DOHH2 (cell line): ENCODE results near the gene C6orf136.

Source experiments
- H3F3A ChIP-seq: fragments of 200-600 bp; sonication (generic), shearing (Covaris generic); 2 replicates; pipeline ENCODE4 v1.6.0; 2016; ENCODE audit warnings: antibody characterized with exemption, mild to moderate bottlenecking; ENCODE audit not compliant: control insufficient read depth, insufficient read depth
- H3K27ac ChIP-seq: fragments of 200-600 bp; sonication (generic); 2 replicates; pipeline ENCODE4 v1.5.1; 2014; ENCODE audit warnings: low read depth, mild to moderate bottlenecking, low read length, moderate library complexity
- H3K27me3 ChIP-seq: fragments of 200-600 bp; sonication (generic); 2 replicates; pipeline ENCODE4 v1.6.1; 2014; ENCODE audit warnings: mild to moderate bottlenecking, low read length, mixed read lengths; ENCODE audit not compliant: control insufficient read depth
- H3K36me3 ChIP-seq: fragments of 200-600 bp; sonication (generic); 2 replicates; pipeline ENCODE4 v1.6.1; 2014; ENCODE audit warnings: mild to moderate bottlenecking, low read length, moderate library complexity, mixed read lengths; ENCODE audit not compliant: control insufficient read depth
- H3K4me1 ChIP-seq: fragments of 200-600 bp; sonication (generic); 2 replicates; pipeline ENCODE4 v1.6.1; 2014; ENCODE audit warnings: mild to moderate bottlenecking, low read length, mixed read lengths; ENCODE audit not compliant: control insufficient read depth
- H3K4me2 ChIP-seq: fragments of 200-600 bp; sonication (generic); 2 replicates; pipeline ENCODE4 v1.6.0; 2014; ENCODE audit warnings: mild to moderate bottlenecking, low read length, moderate library complexity
- H3K4me3 ChIP-seq: fragments of 200-600 bp; sonication (generic); 2 replicates; pipeline ENCODE4 v1.5.1; 2014; ENCODE audit warnings: mild to moderate bottlenecking, low read length, mixed read lengths
- H3K79me2 ChIP-seq: fragments of 200-600 bp; sonication (generic); 2 replicates; pipeline ENCODE4 v1.6.1; 2014; ENCODE audit warnings: mild to moderate bottlenecking, low read length, mixed read lengths; ENCODE audit not compliant: control insufficient read depth
- H3K9me2 ChIP-seq: fragments of 200-600 bp; sonication (generic); replicated peaks from 2 replicates; pipeline ENCODE4 v1.6.1; 2014; ENCODE audit warnings: mild to moderate bottlenecking, low read length, mixed read lengths; ENCODE audit not compliant: control insufficient read depth
- H3K9me3 ChIP-seq: fragments of 200-600 bp; sonication (generic); 2 replicates; pipeline ENCODE4 v1.6.1; 2014; ENCODE audit warnings: antibody characterized with exemption, low read length, mixed read lengths; ENCODE audit not compliant: control insufficient read depth, insufficient read depth
- H4K20me1 ChIP-seq: fragments of 200-600 bp; sonication (generic); 2 replicates; pipeline ENCODE4 v1.6.0; 2014; ENCODE audit warnings: low read depth, mild to moderate bottlenecking, antibody characterized with exemption, low read length, moderate library complexity; ENCODE audit not compliant: control insufficient read depth, insufficient read depth
- EZH2phosphoT487 ChIP-seq: fragments of 200-600 bp; sonication (generic); IDR thresholded peaks from 2 replicates; pipeline ENCODE4 v1.6.1; 2017; ENCODE audit warnings: borderline replicate concordance, mild to moderate bottlenecking, antibody characterized with exemption, low read length, moderate library complexity, mixed read lengths
- TF ChIP-seq, protein P1 (sequence below): fragments of 200-600 bp; sonication (generic); IDR thresholded peaks from one replicate; pipeline ENCODE4 v1.5.1; 2014; ENCODE audit warnings: antibody characterized with exemption, mild to moderate bottlenecking, low read depth, low read length; ENCODE audit not compliant: poor library complexity, severe bottlenecking

Gene C6orf136

DNA sequence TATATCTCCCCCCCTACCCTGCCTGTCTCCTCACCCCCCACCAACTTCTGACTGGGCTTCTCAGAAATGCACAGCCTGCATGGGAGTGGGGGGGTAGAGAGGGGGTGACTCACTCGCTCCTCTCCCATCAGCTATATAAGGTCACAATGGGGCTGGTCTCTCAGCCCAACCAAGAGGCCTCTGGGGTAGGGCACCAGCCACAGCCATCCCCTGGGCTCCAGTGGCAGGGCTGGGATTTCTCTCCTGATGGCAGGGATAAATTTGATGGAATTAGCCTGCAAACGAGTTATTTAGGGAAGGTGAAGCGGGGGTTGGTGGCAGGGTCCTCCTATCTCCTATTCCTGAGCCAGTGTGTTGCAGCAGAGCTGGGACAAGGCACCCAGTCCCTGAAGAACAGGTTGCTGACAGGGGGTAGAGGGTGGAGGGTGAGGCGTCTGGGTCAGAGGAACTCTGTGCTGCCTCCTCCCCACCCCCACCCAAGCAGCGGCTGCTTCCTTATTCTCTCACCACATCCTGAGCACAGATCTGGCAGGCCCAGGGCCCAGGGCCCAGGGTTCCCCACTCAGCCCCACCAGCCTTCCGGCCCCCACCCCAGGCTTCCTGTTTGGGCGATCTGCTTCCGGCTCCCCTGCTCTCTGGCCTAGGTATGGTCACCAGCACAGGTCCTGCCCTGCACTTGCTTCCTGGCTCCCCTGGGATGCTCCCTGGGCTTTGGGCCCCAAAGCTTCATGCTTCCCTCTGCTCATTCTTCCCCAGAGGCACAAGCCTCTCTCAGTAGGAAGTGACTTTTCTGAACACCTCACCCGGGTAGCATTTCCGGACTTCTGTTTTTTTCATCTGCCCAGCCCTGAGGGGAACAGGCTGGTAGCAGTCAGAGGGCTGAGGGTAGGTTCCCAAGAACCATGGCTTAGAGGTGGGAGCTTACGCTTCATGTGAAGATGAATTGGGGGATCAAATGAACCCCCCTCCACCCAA is 35.5 kb downstream of the C6orf136 start:
- Histone ChIP-seq H3F3A (peaks cover 46% of the 10 kb centered on the region), H3K4me1 (peaks cover 33% of the 10 kb centered on the region), H4K20me1 (peaks cover 11% of the 10 kb centered on the region), H3K9me2 (no peaks in the 10 kb centered on the region), H3K27ac (peak overlapping the region; percentile 90), H3K27me3 (no peaks in the 10 kb centered on the region), H3K36me3 (peaks cover 89% of the 10 kb centered on the region), H3K4me2 (peak overlapping the region; percentile 82), H3K9me3 (no peaks in the 10 kb centered on the region), H3K4me3 (peak overlapping the region; percentile 88), H3K79me2 (peaks cover 89% of the 10 kb centered on the region)
- no peak for TF ChIP-seq EZH2phosphoT487
- TF ChIP-seq, protein P1, sequence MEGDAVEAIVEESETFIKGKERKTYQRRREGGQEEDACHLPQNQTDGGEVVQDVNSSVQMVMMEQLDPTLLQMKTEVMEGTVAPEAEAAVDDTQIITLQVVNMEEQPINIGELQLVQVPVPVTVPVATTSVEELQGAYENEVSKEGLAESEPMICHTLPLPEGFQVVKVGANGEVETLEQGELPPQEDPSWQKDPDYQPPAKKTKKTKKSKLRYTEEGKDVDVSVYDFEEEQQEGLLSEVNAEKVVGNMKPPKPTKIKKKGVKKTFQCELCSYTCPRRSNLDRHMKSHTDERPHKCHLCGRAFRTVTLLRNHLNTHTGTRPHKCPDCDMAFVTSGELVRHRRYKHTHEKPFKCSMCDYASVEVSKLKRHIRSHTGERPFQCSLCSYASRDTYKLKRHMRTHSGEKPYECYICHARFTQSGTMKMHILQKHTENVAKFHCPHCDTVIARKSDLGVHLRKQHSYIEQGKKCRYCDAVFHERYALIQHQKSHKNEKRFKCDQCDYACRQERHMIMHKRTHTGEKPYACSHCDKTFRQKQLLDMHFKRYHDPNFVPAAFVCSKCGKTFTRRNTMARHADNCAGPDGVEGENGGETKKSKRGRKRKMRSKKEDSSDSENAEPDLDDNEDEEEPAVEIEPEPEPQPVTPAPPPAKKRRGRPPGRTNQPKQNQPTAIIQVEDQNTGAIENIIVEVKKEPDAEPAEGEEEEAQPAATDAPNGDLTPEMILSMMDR, result no peak

DNA sequence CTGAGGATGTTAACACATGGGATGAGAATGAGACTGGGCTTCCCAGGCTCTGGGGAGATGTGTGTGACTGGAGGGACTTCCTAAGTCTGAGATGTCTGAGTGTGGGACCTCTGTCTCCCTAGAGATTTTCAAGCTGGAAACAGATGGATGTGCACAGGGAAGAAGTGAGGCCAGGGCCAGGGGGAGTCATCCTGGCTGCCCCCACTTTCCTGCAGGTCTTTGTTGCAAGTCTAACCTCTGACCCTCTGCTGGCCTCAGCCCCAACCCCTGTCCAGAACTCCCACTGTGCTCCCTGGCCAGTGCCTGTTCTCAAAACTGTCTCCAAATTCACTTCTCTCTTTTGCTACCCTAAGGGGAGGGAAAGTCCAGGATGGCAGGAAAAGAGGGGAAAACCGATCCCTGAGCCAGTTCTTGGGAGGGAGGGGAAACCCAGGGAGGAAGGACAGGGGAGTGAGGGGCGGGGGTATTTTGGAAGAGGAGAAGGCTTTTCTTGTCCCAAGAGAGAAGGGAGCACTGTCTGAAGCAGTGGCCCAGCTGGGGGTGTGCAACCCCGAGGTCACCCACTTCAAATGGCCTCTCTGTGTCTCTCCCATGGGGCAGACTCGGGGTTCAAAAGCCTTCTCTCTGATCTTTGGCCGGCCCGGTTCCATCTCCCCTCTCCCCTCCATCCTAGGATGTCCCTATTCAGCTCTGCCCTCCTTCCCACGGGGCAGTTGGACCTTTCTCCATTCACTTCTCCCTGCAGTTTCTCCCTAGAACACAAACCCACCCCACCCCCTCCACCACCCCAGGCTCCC is 36.4 kb downstream of the C6orf136 start:
- H3K4me1 ChIP-seq, result peaks cover 43% of the 10 kb centered on the region
- H3K79me2 ChIP-seq, result peaks cover 95% of the 10 kb centered on the region
- no peaks in the 10 kb centered on the region for H3K9me2 ChIP-seq
- TF ChIP-seq, protein P1, result no peak
- TF ChIP-seq EZH2phosphoT487, result no peak
- no peaks in the 10 kb centered on the region for H3K27me3 ChIP-seq
- peak overlapping the region; percentile 82 for H3K4me2 ChIP-seq
- H3K27ac ChIP-seq, result peak overlapping the region; percentile 90
- peaks cover 48% of the 10 kb centered on the region for H3F3A ChIP-seq
- H3K4me3 ChIP-seq, result peak overlapping the region; percentile 88
- no peaks in the 10 kb centered on the region for H3K9me3 ChIP-seq
- H3K36me3 ChIP-seq, result peaks cover 89% of the 10 kb centered on the region
- H4K20me1 ChIP-seq, result peaks cover 11% of the 10 kb centered on the region

DNA sequence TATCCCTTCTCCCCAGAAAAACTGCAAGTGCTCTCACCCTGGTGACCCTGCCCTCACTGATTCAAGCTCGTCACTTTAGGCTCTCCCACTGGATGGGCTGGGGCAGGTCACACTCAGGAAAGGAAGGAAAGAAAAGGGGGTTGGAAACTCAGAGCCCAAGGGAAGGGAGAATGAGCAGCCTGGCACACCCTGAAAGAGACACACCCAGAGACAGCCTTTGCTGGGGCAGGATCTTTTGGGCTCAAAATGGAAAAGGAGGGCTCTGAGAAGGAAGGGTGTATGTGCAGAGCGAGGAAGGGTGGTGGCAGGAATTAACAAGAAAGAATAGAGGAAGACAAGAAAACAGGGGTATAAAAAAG is 37.0 kb downstream of the C6orf136 start:
- Histone ChIP-seq H3K9me3 (no peaks in the 10 kb centered on the region), H3K4me3 (peak overlapping the region; percentile 88), H3K27ac (peak overlapping the region; percentile 90), H3K79me2 (peaks cover 95% of the 10 kb centered on the region), H3K4me2 (peak overlapping the region; percentile 82), H4K20me1 (peaks cover 7% of the 10 kb centered on the region; the same call in 1 of the 2 replicates), H3F3A (peaks cover 47% of the 10 kb centered on the region), H3K9me2 (no peaks in the 10 kb centered on the region), H3K27me3 (no peaks in the 10 kb centered on the region), H3K4me1 (peaks cover 44% of the 10 kb centered on the region), H3K36me3 (peaks cover 88% of the 10 kb centered on the region)
- TF ChIP-seq, protein P1, result no peak
- no peak for TF ChIP-seq EZH2phosphoT487
